A549 (cell line): Measurements from ENCODE around the gene FEM1A. TPM values are rescaled to one million over a fixed set of nuclear protein-coding genes. Genes with fewer than 3 reads are reported as not detected.
A peak's percentile ranks its signal among the peaks of the same experiment; 100 is the strongest.

Experiments
- ATAC-seq, 2 experiments: fragments of 200-7000 bp in 1 of 2; fragments of >200 bp in 1 of 2; cut with Nextera tagmentation in 1 of 2; cut with Tn5 transposase in 1 of 2; 3 replicates each; pipeline versions ENCODE4 v1.8.0 to v1.9.1; 2018 to 2020; ENCODE audit warnings: mild to moderate bottlenecking in 1 of 2, moderate library complexity in 1 of 2
- CTCF ChIA-PET: fragments of 300-600 bp; sonication (Branson Sonifier 250); formaldehyde crosslinking; extraction: SDS; loops from one replicate; lab custom pipeline; 2021; ENCODE audit warnings: antibody characterized with exemption, inconsistent platforms; lab: Yijun Ruan, JAX
- POLR2A ChIA-PET: fragments of 350-600 bp; formaldehyde crosslinking; extraction: SDS; loops from one replicate; lab custom pipeline; 2021; ENCODE audit warnings: antibody characterized with exemption, inconsistent platforms; lab: Yijun Ruan, JAX
- DNase-seq, 2 experiments: peaks; one replicate each; pipeline versions ENCODE4 v3.0.0 to v3.0.0-alpha.2; 2011 to 2016; ENCODE audit warnings: low read depth in 1 of 2, low spot score in 1 of 2
- FAIRE-seq: peaks from 2 replicates; lab custom pipeline; 2011; peaks lifted over from hg19 to GRCh38; lab: Jason Lieb, UNC
- H3K27ac ChIP-seq, 2 experiments: fragments of >200 bp; sonication (Bioruptor Twin); formaldehyde crosslinking; 3 replicates each; pipeline ENCODE4 v1.5.1; 2016 to 2017
- H3K4me1 ChIP-seq: fragments of >200 bp; sonication (Bioruptor Twin); formaldehyde crosslinking; 3 replicates; pipeline ENCODE4 v1.6.1; 2016
- H3K4me2 ChIP-seq: fragments of >200 bp; sonication (Bioruptor Twin); formaldehyde crosslinking; 3 replicates; pipeline ENCODE4 v1.6.1; 2016
- H3K4me3 ChIP-seq: fragments of >200 bp; sonication (Bioruptor Twin); formaldehyde crosslinking; 3 replicates; pipeline ENCODE4 v1.5.1; 2016
- H3K9me3 ChIP-seq: fragments of >200 bp; sonication (Bioruptor Twin); formaldehyde crosslinking; 3 replicates; pipeline ENCODE4 v1.6.1; 2016
- ATOH8 ChIP-seq: fragments of 250-450 bp; sonication (Bioruptor Pico); IDR thresholded peaks from 2 replicates; pipeline ENCODE4 v1.5.0; 2020; ENCODE audit warnings: low read depth, mild to moderate bottlenecking, moderate library complexity
- CTCF ChIP-seq: fragments of >200 bp; sonication (Bioruptor Twin); formaldehyde crosslinking; IDR thresholded peaks from 3 replicates; pipeline ENCODE4 v1.5.1; 2016
- E2F6 ChIP-seq: IDR thresholded peaks from 2 replicates; pipeline ENCODE4 v1.6.1; 2012; ENCODE audit warnings: low read depth, borderline replicate concordance
- FOSB ChIP-seq: fragments of 250-450 bp; sonication (Bioruptor Pico); IDR thresholded peaks from 2 replicates; pipeline ENCODE4 v1.5.0; 2020; ENCODE audit warnings: mild to moderate bottlenecking, moderate library complexity
- HEYL ChIP-seq: fragments of 250-450 bp; sonication (Bioruptor Pico); IDR thresholded peaks from 2 replicates; pipeline ENCODE4 v1.8.0; 2021; ENCODE audit warnings: mild to moderate bottlenecking, moderate library complexity
- HMGXB4 ChIP-seq: fragments of 250-450 bp; sonication (Bioruptor Pico); IDR thresholded peaks from 2 replicates; pipeline ENCODE4 v1.5.0; 2021; ENCODE audit warnings: mild to moderate bottlenecking, moderate library complexity, borderline replicate concordance
- HOXB13 ChIP-seq: fragments of 250-450 bp; sonication (Bioruptor Pico); IDR thresholded peaks from 2 replicates; pipeline ENCODE4 v1.5.0; 2020; ENCODE audit warnings: low read depth, mild to moderate bottlenecking, moderate library complexity
- MAFK ChIP-seq: fragments of 450-650 bp; IDR thresholded peaks from 2 replicates; pipeline ENCODE4 v1.6.1; 2014; ENCODE audit not compliant: partially characterized antibody
- NR3C1 ChIP-seq: fragments of >200 bp; sonication (Bioruptor Twin); formaldehyde crosslinking; IDR thresholded peaks from 3 replicates; pipeline ENCODE4 v1.6.1; 2017
- PBX3 ChIP-seq: IDR thresholded peaks from 2 replicates; pipeline ENCODE4 v1.6.1; 2012
- PHF8 ChIP-seq: fragments of 200-600 bp; sonication (generic); IDR thresholded peaks from 2 replicates; pipeline ENCODE4 v1.6.1; 2016; ENCODE audit warnings: low read depth, mild to moderate bottlenecking, antibody characterized with exemption, moderate library complexity, borderline replicate concordance
- REST ChIP-seq: fragments of 200-600 bp; sonication (generic); IDR thresholded peaks from 2 replicates; pipeline ENCODE4 v1.6.1; 2016; ENCODE audit warnings: antibody characterized with exemption, mild to moderate bottlenecking, moderate library complexity
- SMC3 ChIP-seq: fragments of >200 bp; sonication (Bioruptor Twin); formaldehyde crosslinking; IDR thresholded peaks from 3 replicates; pipeline ENCODE4 v1.6.1; 2018; ENCODE audit warnings: inconsistent platforms
- USF2 ChIP-seq: fragments of 450-650 bp; IDR thresholded peaks from 2 replicates; pipeline ENCODE4 v1.6.1; 2014; ENCODE audit warnings: antibody characterized with exemption
- ZSCAN20 ChIP-seq: fragments of 250-450 bp; sonication (Bioruptor Pico); IDR thresholded peaks from 2 replicates; pipeline ENCODE4 v1.8.0; 2022; ENCODE audit warnings: mild to moderate bottlenecking, moderate library complexity
- WGBS: methylation state at CpG from one replicate; pipeline ENCODE4 v1.1.6; 2017; ENCODE audit errors: missing lambda C conversion rate; 5-methylcytosine and 5-hydroxymethylcytosine counted together
- polyA plus RNA-seq, 4 experiments: library from polyadenylated mRNA; depleted of rRNA in 3 of 4; stranded (reverse); fragments of >200 nt; fragmentation: RNase III in 1 of 4; extraction: RNeasy Plus Mini Kit Qiagen cat#74134 plus additional on column Dnase treatment in 1 of 4; gene quantifications; 2 replicates in 3 of 4; 3 replicates in 1 of 4; pipeline ENCODE4 v1.2.3, GENCODE V29; 2011 to 2017

Gene FEM1A
- polyA plus RNA-seq, 2 of the 4 experiments (the other 2 are of a cell fraction), result 3.2 to 4.1 TPM

- CTCF ChIA-PET, result interaction anchor here (1.0 to 1.9 kb wide), 6 partner anchors 7 to 215 kb away, joined by 3 to 8 read pairs (median 3); no protein-coding TSS in a partner anchor
- no peak for FAIRE-seq
- Histone ChIP-seq H3K4me1 (peaks cover 17% of the 10 kb centered on the region), H3K9me3 (no peaks in the 10 kb centered on the region), H3K27ac (peak overlapping the region; percentile 77 to 89), H3K4me2 (peak overlapping the region; percentile 37; the same call in 2 of the 3 replicates), H3K4me3 (no peak overlapping the region)
- DNase-seq, result no peak
- ATAC-seq, result no peak
- TF ChIP-seq MAFK, result no peak
- no peak for TF ChIP-seq HMGXB4 (CRISPR knock-in tag)
- TF ChIP-seq PBX3, result no peak
- no peak for TF ChIP-seq USF2
- no peak for TF ChIP-seq ATOH8 (CRISPR knock-in tag)
- no peak for TF ChIP-seq PHF8
- TF ChIP-seq REST, result no peak
- no peak for TF ChIP-seq CTCF
- TF ChIP-seq E2F6, result no peak
- TF ChIP-seq HOXB13 (CRISPR knock-in tag), result no peak
- TF ChIP-seq HEYL (CRISPR knock-in tag), result no peak
- no peak for TF ChIP-seq SMC3
- TF ChIP-seq FOSB (CRISPR knock-in tag), result no peak
- TF ChIP-seq ZSCAN20, result no peak
- TF ChIP-seq NR3C1, result no peak
- POLR2A ChIA-PET, result no interaction called here
- WGBS, result 99% methylated on average over 25 of the region's 35 CpGs
Observed at GRCh38 chr19:4816202-4816949, 24.8 kb downstream of the FEM1A start.
